Right atrium auricular region (tissue), 2 donors: ENCODE data around the gene FBXL22. TPM values are rescaled to one million over a fixed set of nuclear protein-coding genes. Genes with fewer than 3 reads are reported as not detected.
A peak's percentile ranks its signal among the peaks of the same experiment; 100 is the strongest.

Experiments used
- DNase-seq: peaks from one replicate; pipeline ENCODE4 v3.0.0-alpha.2; 2019; ENCODE audit warnings: low spot score
- H3K27ac ChIP-seq, 2 donors: fragments of 200-600 bp; sonication (generic); 1 replicate in 1 of 2; 2 replicates in 1 of 2; pipeline ENCODE4 v1.5.1; 2016 to 2019
- H3K27me3 ChIP-seq, 2 donors: fragments of 200-600 bp; sonication (generic); one replicate each; pipeline versions ENCODE4 v1.5.1 to v1.6.0; 2017 to 2019
- H3K36me3 ChIP-seq: fragments of 200-600 bp; sonication (generic); one replicate; pipeline ENCODE4 v1.5.1; 2016
- H3K4me1 ChIP-seq, 2 donors: fragments of 200-600 bp; sonication (generic); one replicate each; pipeline versions ENCODE4 v1.5.1 to v1.6.0; 2017 to 2019
- H3K4me3 ChIP-seq, 2 donors: fragments of 200-600 bp; sonication (generic); 1 replicate in 1 of 2; 2 replicates in 1 of 2; pipeline ENCODE4 v1.5.1; 2017 to 2019; ENCODE audit warnings: mild to moderate bottlenecking in 1 of 2, moderate library complexity in 1 of 2
- H3K9me3 ChIP-seq, 2 donors: fragments of 200-600 bp; sonication (generic); one replicate each; pipeline ENCODE4 v1.5.1; 2019
- CTCF ChIP-seq, 2 donors: fragments of 200-600 bp; sonication (generic); IDR thresholded peaks; one replicate each; pipeline ENCODE4 v1.5.1; 2019; ENCODE audit warnings: antibody characterized with exemption in 2 of 2
- total RNA-seq, 2 donors: library from RNA; depleted of rRNA; stranded (reverse); fragments of >200 nt; gene quantifications; one replicate each; pipeline ENCODE4 v1.1.0, GENCODE V29; 2016

Gene FBXL22
- total RNA-seq, result 10 to 100 TPM; 13.8 to 20.1 TPM

- no peaks in the 10 kb centered on the region for H3K9me3 ChIP-seq
- peaks cover 8% of the 10 kb centered on the region for H3K36me3 ChIP-seq
- no peaks in the 10 kb centered on the region for H3K27me3 ChIP-seq
- peaks cover 0 to 66% of the 10 kb centered on the region in 2 donors for H3K4me1 ChIP-seq
- no peak for DNase-seq
- no peak for TF ChIP-seq CTCF (IDR thresholded peaks at IDR 0.05)
- H3K4me3 ChIP-seq, result peak within 1 kb of the TSS; percentile 39 to 61
- H3K27ac ChIP-seq, result peak within 1 kb of the TSS; percentile 92 to 93
These were observed at the start of gene FBXL22 for GRCh38 chr15:63597038-63597790. TSS of gene FBXL22 (plus strand) at chr15:63597387. CDS start at chr15:63597393, 6 bp downstream.

- Histone ChIP-seq H3K36me3 (no peaks in the 10 kb centered on the region), H3K27ac (no peak overlapping the region), H3K4me1 (peaks cover 0 to 17% of the 10 kb centered on the region in 2 donors), H3K27me3 (no peaks in the 10 kb centered on the region), H3K9me3 (no peaks in the 10 kb centered on the region), H3K4me3 (no peak overlapping the region)
- DNase-seq, result no peak
- no peak for TF ChIP-seq CTCF (IDR thresholded peaks at IDR 0.05)
These were observed 45.8 kb upstream of the FBXL22 start for GRCh38 chr15:63551400-63551799.

- no peaks in the 10 kb centered on the region for H3K9me3 ChIP-seq
- H3K36me3 ChIP-seq, result peaks cover 10% of the 10 kb centered on the region
- no peak for DNase-seq
- TF ChIP-seq CTCF (IDR thresholded peaks at IDR 0.05), result no peak
- peaks cover 0 to 17% of the 10 kb centered on the region in 2 donors for H3K4me1 ChIP-seq
- H3K4me3 ChIP-seq, result no peak overlapping the region
- peak overlapping the region in 1 of 2 donors; percentile 1 for H3K27ac ChIP-seq
- H3K27me3 ChIP-seq, result no peaks in the 10 kb centered on the region
These were observed 43.8 kb upstream of the FBXL22 start for GRCh38 chr15:63553388-63553791.

GRCh38 chr15:63554337-63554927 is 42.8 kb upstream of the FBXL22 start:
- H3K4me3 ChIP-seq, result no peak overlapping the region
- H3K9me3 ChIP-seq, result no peaks in the 10 kb centered on the region
- H3K4me1 ChIP-seq, result peaks cover 0 to 17% of the 10 kb centered on the region in 2 donors
- H3K27ac ChIP-seq, result no peak overlapping the region
- peaks cover 18% of the 10 kb centered on the region for H3K36me3 ChIP-seq
- TF ChIP-seq CTCF (IDR thresholded peaks at IDR 0.05), result no peak
- no peak for DNase-seq
- H3K27me3 ChIP-seq, result no peaks in the 10 kb centered on the region

GRCh38 chr15:63555507-63555906 is 41.7 kb upstream of the FBXL22 start:
- peaks cover 0 to 17% of the 10 kb centered on the region in 2 donors for H3K4me1 ChIP-seq
- no peak overlapping the region for H3K27ac ChIP-seq
- no peaks in the 10 kb centered on the region for H3K9me3 ChIP-seq
- no peak overlapping the region for H3K4me3 ChIP-seq
- no peaks in the 10 kb centered on the region for H3K27me3 ChIP-seq
- DNase-seq, result no peak
- H3K36me3 ChIP-seq, result peaks cover 25% of the 10 kb centered on the region
- no peak for TF ChIP-seq CTCF (IDR thresholded peaks at IDR 0.05)
